GM19395 (cell line): ENCODE measurements around the gene IL17REL.
"Not testable (repeated sequence)": the region's sequence is repeated elsewhere in the genome, so short reads cannot be mapped to it uniquely, and the experiment has no call there.

ENCODE experiments used
- ATAC-seq: cut with Tn5 transposase; IDR thresholded peaks from one replicate; pipeline ENCODE4 v1.9.1; 2021; ENCODE audit warnings: mild to moderate bottlenecking, moderate library complexity; ENCODE audit not compliant: unreplicated experiment

Gene IL17REL

DNA sequence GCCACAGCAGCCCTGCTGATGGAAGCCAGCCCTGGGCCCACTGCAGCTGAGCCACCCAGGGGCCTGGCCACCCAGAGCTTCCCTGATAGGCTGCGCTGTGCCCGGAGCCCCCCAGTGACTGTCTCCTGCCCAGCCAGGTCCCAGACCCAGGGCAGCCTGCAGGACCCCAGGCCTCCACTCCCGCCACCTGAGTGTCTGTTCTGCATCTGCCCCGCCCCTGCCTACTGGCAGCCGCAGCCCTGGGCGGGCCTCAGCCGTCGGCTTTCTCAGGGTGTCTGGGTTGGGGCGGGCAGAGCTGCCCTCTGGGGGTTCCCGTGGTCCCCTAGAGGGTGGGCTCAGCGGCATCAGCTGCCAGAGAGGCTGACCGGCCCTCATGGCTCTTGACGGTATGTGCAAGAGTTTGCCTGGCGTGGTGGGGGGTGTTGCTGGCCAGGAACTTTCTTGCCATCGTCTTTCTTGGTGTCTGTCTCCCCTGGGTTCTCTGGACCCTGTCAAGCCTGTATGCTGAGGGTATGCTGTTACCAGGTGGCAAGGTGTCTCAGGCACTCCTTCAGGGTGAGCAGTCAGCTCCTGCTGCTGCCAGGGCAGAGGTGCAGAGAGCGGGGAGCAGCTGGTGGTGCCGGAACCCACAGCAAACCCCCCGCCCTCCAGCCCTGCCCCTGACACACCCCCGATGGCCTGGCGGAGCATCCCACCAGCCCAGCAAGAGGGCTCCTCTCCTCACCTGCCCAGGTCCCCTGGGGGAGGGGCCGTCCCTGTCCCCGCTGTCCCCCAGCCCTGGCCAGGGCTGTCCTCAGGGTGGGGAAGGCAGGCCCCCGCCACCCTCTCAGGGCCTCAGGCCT lies 64.2 kb downstream of the IL17REL start:
- no peak for ATAC-seq

DNA sequence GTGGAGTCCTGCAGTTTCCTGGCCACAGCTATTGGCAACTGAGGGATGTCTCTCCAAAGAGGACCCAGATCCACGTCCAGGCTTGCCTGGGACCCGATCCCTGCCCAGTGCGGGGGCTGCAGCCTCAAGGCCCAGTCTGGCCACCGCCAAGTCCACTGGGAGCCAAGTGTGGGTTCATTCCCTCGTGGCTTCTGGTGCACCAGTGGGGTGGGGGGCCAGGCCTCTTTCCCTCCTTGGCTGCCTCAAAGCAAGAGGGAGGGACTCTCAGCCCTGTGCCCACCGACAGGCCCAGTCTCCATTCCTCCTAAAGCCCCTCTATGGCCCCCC lies 65.3 kb downstream of the IL17REL start:
- ATAC-seq: no peak

DNA sequence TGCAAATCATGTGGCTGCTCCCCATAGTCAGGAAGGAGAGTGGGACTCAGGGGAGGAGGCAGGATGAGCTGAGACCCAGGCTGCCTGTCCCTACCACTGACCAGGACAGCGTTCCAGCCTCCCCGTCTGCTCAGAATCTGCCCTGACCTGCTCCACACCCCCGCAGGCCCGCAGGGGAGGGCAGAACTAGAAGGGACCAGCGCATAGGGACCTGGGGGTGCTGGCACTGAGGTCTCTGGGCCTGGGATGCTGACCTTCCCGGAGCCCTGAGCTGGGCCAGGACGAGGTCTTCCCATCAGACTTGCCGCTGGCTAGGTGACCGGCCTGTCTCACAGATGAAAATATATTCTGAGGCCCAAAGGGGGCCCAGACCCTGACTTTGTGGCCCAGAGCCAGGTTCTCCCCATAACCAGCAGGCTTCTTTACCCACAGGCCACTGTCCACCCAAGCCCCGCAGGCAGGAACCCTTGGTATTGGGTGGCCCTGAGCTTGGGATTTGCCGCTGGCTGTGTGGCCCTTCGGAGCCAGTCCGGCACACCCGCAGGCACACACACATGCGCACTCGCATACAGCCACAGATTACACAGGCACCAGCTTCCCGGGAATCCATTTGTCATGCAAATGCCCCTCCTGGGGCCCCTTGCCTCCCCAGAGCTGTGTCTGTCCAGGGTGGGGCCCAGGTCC lies 65.8 kb downstream of the IL17REL start:
- ATAC-seq: no peak

DNA sequence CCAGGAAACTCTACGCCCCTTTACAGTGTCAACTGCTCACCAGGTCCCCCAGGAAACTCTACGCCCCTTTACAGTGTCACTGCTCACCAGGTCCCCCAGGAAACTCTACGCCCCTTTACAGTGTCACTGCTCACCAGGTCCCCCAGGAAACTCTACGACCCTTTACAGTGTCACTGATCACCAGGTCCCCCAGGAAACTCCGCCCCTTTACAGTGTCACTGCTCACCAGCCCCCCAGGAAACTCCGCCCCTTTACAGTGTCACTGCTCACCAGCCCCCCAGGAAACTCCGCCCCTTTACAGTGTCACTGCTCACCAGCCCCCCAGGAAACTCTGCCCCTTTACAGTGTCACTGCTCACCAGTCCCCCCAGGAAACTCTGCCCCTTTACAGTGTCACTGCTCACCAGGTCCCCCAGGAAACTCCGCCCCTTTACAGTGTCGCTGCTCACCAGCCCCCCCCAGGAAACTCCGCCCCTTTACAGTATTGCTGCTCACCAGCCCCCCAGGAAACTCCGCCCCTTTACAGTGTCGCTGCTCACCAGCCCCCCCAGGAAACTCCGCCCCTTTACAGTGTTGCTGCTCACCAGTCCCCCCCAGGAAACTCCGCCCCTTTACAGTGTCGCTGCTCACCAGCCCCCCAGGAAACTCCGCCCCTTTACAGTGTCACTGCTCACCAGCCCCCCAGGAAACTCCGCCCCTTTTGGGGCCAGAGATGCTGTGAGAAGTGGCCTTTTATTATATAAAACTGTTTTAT lies 67.3 kb downstream of the IL17REL start:
- ATAC-seq: not testable (repeated sequence)
